Colonic mucosa (tissue), 4 donors: ENCODE results near the gene GGN. TPM values are rescaled to one million over a fixed set of nuclear protein-coding genes. Genes with fewer than 3 reads are reported as not detected.

Experiments
- DNase-seq: peaks from one replicate; pipeline ENCODE4 v3.0.0-alpha.2; 2020
- H3K27ac ChIP-seq: fragments of 200-600 bp; one replicate; pipeline ENCODE4 v1.8.0; 2021
- H3K27me3 ChIP-seq: fragments of 200-600 bp; one replicate; pipeline ENCODE4 v1.8.0; 2021
- H3K36me3 ChIP-seq: fragments of 200-600 bp; one replicate; pipeline ENCODE4 v1.8.0; 2021
- H3K4me1 ChIP-seq: fragments of 200-600 bp; one replicate; pipeline ENCODE4 v1.8.0; 2021; ENCODE audit warnings: mild to moderate bottlenecking
- H3K4me3 ChIP-seq: fragments of 200-600 bp; one replicate; pipeline ENCODE4 v1.8.0; 2021
- H3K9ac ChIP-seq, 2 donors: one replicate each; pipeline ENCODE4 v1.7.0; 2013; ENCODE audit warnings: control low read depth in 2 of 2, low read depth in 2 of 2, low read length in 2 of 2
- H3K9me3 ChIP-seq: fragments of 200-600 bp; one replicate; pipeline ENCODE4 v1.8.0; 2021
- CTCF ChIP-seq: fragments of 200-600 bp; IDR thresholded peaks from one replicate; pipeline ENCODE4 v1.8.0; 2022; ENCODE audit warnings: antibody characterized with exemption, mild to moderate bottlenecking
- intact Hi-C: fragments of 100-400 bp; cut with DNase I; formaldehyde crosslinking; loops from one replicate; pipeline ENCODE4 v1.14.1; 2022
- total RNA-seq, 2 donors: library from RNA; stranded (reverse); fragmentation: NEBNext Ultra II Directional in 1 of 2; extraction: Animal tissue kit (Norgen Biotek cat#: 25700) in 1 of 2; gene quantifications; one replicate each; pipeline ENCODE4 v1.2.1, GENCODE V29; 2021
- donor health status: healthy.
- donor health status: DM: no; HTN: no; CAD: no.
- donor health status: DM: no; HTN: no; CAD: no.

GGN gene
- total RNA-seq, 2 donors from 2014 or later, result 0.37 to 0.45 TPM

- peaks cover 4% of the 10 kb centered on the region for H3K27me3 ChIP-seq
- peak; percentile 95 for DNase-seq
- peak overlapping the region in 1 of 2 donors; percentile 34 for H3K9ac ChIP-seq
- peaks cover 2% of the 10 kb centered on the region for H3K4me1 ChIP-seq
- H3K4me3 ChIP-seq, result peak overlapping the region; percentile 62
- TF ChIP-seq CTCF, result no peak
- peak overlapping the region; percentile 60 for H3K27ac ChIP-seq
- intact Hi-C loops, result no loop called here
- no peaks in the 10 kb centered on the region for H3K9me3 ChIP-seq
- H3K36me3 ChIP-seq, result no peaks in the 10 kb centered on the region
These were observed 25.5 kb downstream of the GGN start for GRCh38 chr19:38362076-38362945.

GRCh38 chr19:38361633-38362075 lies 26.2 kb downstream of the GGN start:
- Histone ChIP-seq H3K27me3 (peaks cover 4% of the 10 kb centered on the region), H3K9me3 (no peaks in the 10 kb centered on the region), H3K27ac (peak overlapping the region; percentile 60), H3K4me3 (peak overlapping the region; percentile 62), H3K9ac (peak overlapping the region; percentile 34 to 47), H3K36me3 (no peaks in the 10 kb centered on the region), H3K4me1 (peaks cover 2% of the 10 kb centered on the region)
- TF ChIP-seq CTCF, result no peak
- DNase-seq, result peak; percentile 84
- intact Hi-C loops, result no loop called here

- H3K36me3 ChIP-seq, result no peaks in the 10 kb centered on the region
- peaks cover 2% of the 10 kb centered on the region for H3K4me1 ChIP-seq
- no peak for TF ChIP-seq CTCF
- peak overlapping the region; percentile 34 to 47 for H3K9ac ChIP-seq
- DNase-seq, result no peak
- H3K27ac ChIP-seq, result no peak overlapping the region
- H3K27me3 ChIP-seq, result peaks cover 4% of the 10 kb centered on the region
- no peaks in the 10 kb centered on the region for H3K9me3 ChIP-seq
- peak overlapping the region; percentile 62 for H3K4me3 ChIP-seq
- intact Hi-C loops, result no loop called here
These were observed 26.8 kb downstream of the GGN start for GRCh38 chr19:38360839-38361631.

GRCh38 chr19:38360351-38360750 lies 27.5 kb downstream of the GGN start:
- TF ChIP-seq CTCF, result no peak
- peaks cover 2% of the 10 kb centered on the region for H3K4me1 ChIP-seq
- DNase-seq, result no peak
- H3K27ac ChIP-seq, result no peak overlapping the region
- peaks cover 4% of the 10 kb centered on the region for H3K27me3 ChIP-seq
- no peak overlapping the region for H3K4me3 ChIP-seq
- no peaks in the 10 kb centered on the region for H3K36me3 ChIP-seq
- intact Hi-C loops, result no loop called here
- no peaks in the 10 kb centered on the region for H3K9me3 ChIP-seq
- H3K9ac ChIP-seq, result no peak overlapping the region

GRCh38 chr19:38359242-38360021 lies 28.4 kb downstream of the GGN start:
- peaks cover 4% of the 10 kb centered on the region for H3K27me3 ChIP-seq
- DNase-seq, result no peak
- no peak for TF ChIP-seq CTCF

More at GRCh38 chr19:38359242-38360021, 28.4 kb downstream of the GGN start:
- Histone ChIP-seq H3K9ac (no peak overlapping the region), H3K36me3 (no peaks in the 10 kb centered on the region), H3K9me3 (no peaks in the 10 kb centered on the region), H3K4me3 (no peak overlapping the region), H3K27ac (no peak overlapping the region), H3K4me1 (peaks cover 2% of the 10 kb centered on the region)
- intact Hi-C loops, result no loop called here
